WTC11 (cell line): ENCODE data around the gene PNLIP. TPM values are rescaled to one million over a fixed set of nuclear protein-coding genes. Genes with fewer than 3 reads are reported as not detected.

Source experiments
- ATAC-seq: fragments of 200-7000 bp; cut with Tn5 transposase; 2 replicates; pipeline ENCODE4 v1.10.0; 2021; ENCODE audit warnings: mild to moderate bottlenecking, moderate library complexity
- CTCF ChIA-PET: fragments of 300-600 bp; sonication (Branson Sonifier 250); formaldehyde crosslinking; loops from one replicate; lab custom pipeline; 2021; ENCODE audit warnings: antibody characterized with exemption; lab: Charles Lee
- POLR2A ChIA-PET: fragments of 350-600 bp; sonication (Branson Sonifier 250); formaldehyde crosslinking; loops from one replicate; lab custom pipeline; 2021; ENCODE audit warnings: antibody characterized with exemption; lab: Charles Lee
- DNase-seq: peaks from one replicate; pipeline ENCODE4 v3.0.0; 2021; ENCODE audit warnings: low spot score
- H3K27ac Mint-ChIP-seq: 2 replicates; pipeline ENCODE4 v1.8.0; 2021; ENCODE audit warnings: mixed read lengths
- H3K27me3 Mint-ChIP-seq: 2 replicates; pipeline ENCODE4 v1.8.0; 2021; ENCODE audit warnings: low read depth, mild to moderate bottlenecking, moderate library complexity, mixed read lengths
- H3K36me3 Mint-ChIP-seq: 2 replicates; pipeline ENCODE4 v1.8.0; 2021; ENCODE audit warnings: mixed read lengths
- H3K4me1 Mint-ChIP-seq: 2 replicates; pipeline ENCODE4 v1.8.0; 2022; ENCODE audit warnings: mixed read lengths
- H3K4me3 Mint-ChIP-seq: 2 replicates; pipeline ENCODE4 v1.8.0; 2021; ENCODE audit warnings: mild to moderate bottlenecking, moderate library complexity, mixed read lengths
- H3K9me3 Mint-ChIP-seq: 2 replicates; pipeline ENCODE4 v1.8.0; 2021; ENCODE audit warnings: mixed read lengths
- ARID4B ChIP-seq: sonication (generic); formaldehyde crosslinking; IDR thresholded peaks from 2 replicates; pipeline ENCODE4 v1.8.0; 2023; ENCODE audit warnings: missing genetic modification reagents, mild to moderate bottlenecking, borderline replicate concordance
- CREB1 ChIP-seq: sonication (generic); formaldehyde crosslinking; IDR thresholded peaks from 2 replicates; pipeline ENCODE4 v1.8.0; 2023; ENCODE audit warnings: mild to moderate bottlenecking, missing genetic modification reagents
- ELF4 ChIP-seq: sonication (generic); formaldehyde crosslinking; IDR thresholded peaks from 2 replicates; pipeline ENCODE4 v1.8.1; 2022; ENCODE audit warnings: low read depth, mild to moderate bottlenecking, moderate library complexity, missing genetic modification reagents
- FOXJ3 ChIP-seq: sonication (generic); formaldehyde crosslinking; IDR thresholded peaks from 2 replicates; pipeline ENCODE4 v1.9.0; 2021; ENCODE audit warnings: missing genetic modification reagents, mild to moderate bottlenecking, borderline replicate concordance
- GABPB1 ChIP-seq: sonication (generic); formaldehyde crosslinking; IDR thresholded peaks from 2 replicates; pipeline ENCODE4 v1.8.1; 2023; ENCODE audit warnings: mild to moderate bottlenecking, missing genetic modification reagents
- IRF1 ChIP-seq: sonication (generic); formaldehyde crosslinking; IDR thresholded peaks from 2 replicates; pipeline ENCODE4 v1.8.0; 2023; ENCODE audit warnings: missing genetic modification reagents
- IRF2 ChIP-seq: sonication (generic); formaldehyde crosslinking; IDR thresholded peaks from 2 replicates; pipeline ENCODE4 v1.8.0; 2022; ENCODE audit warnings: low read depth, missing genetic modification reagents, borderline replicate concordance
- JUN ChIP-seq: sonication (generic); formaldehyde crosslinking; IDR thresholded peaks from 2 replicates; pipeline ENCODE4 v1.8.0; 2023; ENCODE audit warnings: mild to moderate bottlenecking, missing genetic modification reagents
- MAX ChIP-seq: sonication (generic); formaldehyde crosslinking; IDR thresholded peaks from 2 replicates; pipeline ENCODE4 v1.8.0; 2022; ENCODE audit warnings: mild to moderate bottlenecking, missing genetic modification reagents
- NFE2L1 ChIP-seq: sonication (generic); formaldehyde crosslinking; IDR thresholded peaks from 2 replicates; pipeline ENCODE4 v1.8.1; 2023; ENCODE audit warnings: missing genetic modification reagents
- STAT6 ChIP-seq: sonication (generic); formaldehyde crosslinking; conservative IDR thresholded peaks from 2 replicates; pipeline ENCODE4 v1.8.1; 2023; ENCODE audit warnings: mild to moderate bottlenecking, low read depth, missing genetic modification reagents, moderate library complexity
- TEAD4 ChIP-seq: sonication (generic); formaldehyde crosslinking; IDR thresholded peaks from 2 replicates; pipeline ENCODE4 v1.8.0; 2022; ENCODE audit warnings: mild to moderate bottlenecking, missing genetic modification reagents
- ZMAT4 ChIP-seq: fragments of 250-450 bp; sonication (Bioruptor Pico); IDR thresholded peaks from 2 replicates; pipeline ENCODE4 v1.9.0; 2021; ENCODE audit warnings: mild to moderate bottlenecking
- ZNF396 ChIP-seq: fragments of 250-450 bp; sonication (Bioruptor Pico); IDR thresholded peaks from 2 replicates; pipeline ENCODE4 v1.8.0; 2021; ENCODE audit warnings: mild to moderate bottlenecking, moderate library complexity, borderline replicate concordance
- ZNF416 ChIP-seq: fragments of 250-450 bp; sonication (Bioruptor Pico); IDR thresholded peaks from 2 replicates; pipeline ENCODE4 v1.9.0; 2021; ENCODE audit warnings: mild to moderate bottlenecking, inconsistent platforms
- ZNF512 ChIP-seq: sonication (generic); formaldehyde crosslinking; IDR thresholded peaks from 2 replicates; pipeline ENCODE4 v1.8.1; 2022; ENCODE audit warnings: missing genetic modification reagents, borderline replicate concordance
- ZNF532 ChIP-seq: fragments of 250-450 bp; sonication (Bioruptor Pico); IDR thresholded peaks from 2 replicates; pipeline ENCODE4 v1.9.0; 2021; ENCODE audit warnings: mild to moderate bottlenecking, borderline replicate concordance
- total RNA-seq: library from RNA; stranded (reverse); gene quantifications from 3 replicates; pipeline ENCODE4 v1.2.3, GENCODE V29; 2021

The PNLIP gene
- total RNA-seq, 1 experiment from 2014 or later = 1.6 TPM

- Mint-ChIP-seq H3K27me3 (peaks cover 20% of the 10 kb centered on the region), H3K4me1 (peaks cover 12% of the 10 kb centered on the region), H3K36me3 (peaks cover 3% of the 10 kb centered on the region; the same call in 1 of the 2 replicates), H3K4me3 (no peak overlapping the region), H3K9me3 (peaks cover 18% of the 10 kb centered on the region), H3K27ac (no peak overlapping the region)
- ChIA-PET POLR2A (no interaction called here), CTCF (no interaction called here)
- DNase-seq (no peak), ATAC-seq (no peak)
- TF ChIP-seq FOXJ3 (CRISPR knock-in tag) = no peak
- no peak for TF ChIP-seq GABPB1
- TF ChIP-seq ZNF396 (CRISPR knock-in tag) = no peak
Observed at GRCh38 chr10:116611153-116611545, 65.4 kb downstream of the PNLIP start.

GRCh38 chr10:116612107-116612769 lies 66.5 kb downstream of the PNLIP start:
- ChIA-PET CTCF (interaction anchor here (0.9 kb wide), 1 partner anchor 42 kb away, joined by 4 read pairs; no protein-coding TSS in a partner anchor), POLR2A (interaction anchor here (0.7 kb wide), 1 partner anchor 13 kb away, joined by 4 read pairs; no protein-coding TSS in a partner anchor)
- no peak for ATAC-seq

More at GRCh38 chr10:116612107-116612769, 66.5 kb downstream of the PNLIP start:
- no peak for TF ChIP-seq MAX (CRISPR knock-in tag)
- TF ChIP-seq IRF1 (CRISPR knock-in tag) = no peak
- TF ChIP-seq ZNF512 = no peak
- no peak for TF ChIP-seq IRF2 (CRISPR knock-in tag)
- no peak for TF ChIP-seq ZNF416
- TF ChIP-seq ZMAT4 (CRISPR knock-in tag) = no peak
- TF ChIP-seq NFE2L1 (CRISPR knock-in tag) = no peak
- TF ChIP-seq STAT6 (CRISPR knock-in tag) = no peak
- TF ChIP-seq ARID4B (CRISPR knock-in tag) = no peak
- TF ChIP-seq CREB1 (CRISPR knock-in tag) = no peak
- TF ChIP-seq JUN (CRISPR knock-in tag) = no peak
- no peak for TF ChIP-seq TEAD4 (CRISPR knock-in tag)
- TF ChIP-seq ELF4 = no peak
- TF ChIP-seq ZNF532 (CRISPR knock-in tag) = no peak
- no peak for DNase-seq
- Mint-ChIP-seq H3K36me3 (peaks cover 3% of the 10 kb centered on the region; the same call in 1 of the 2 replicates), H3K4me1 (peaks cover 13% of the 10 kb centered on the region), H3K27me3 (peaks cover 20% of the 10 kb centered on the region), H3K9me3 (peaks cover 18% of the 10 kb centered on the region), H3K4me3 (no peak overlapping the region), H3K27ac (no peak overlapping the region)
